ENCODE measurements around the gene DIAPH2.
A peak's percentile ranks its signal among the peaks of the same experiment; 100 is the strongest.

Gene DIAPH2

DNA sequence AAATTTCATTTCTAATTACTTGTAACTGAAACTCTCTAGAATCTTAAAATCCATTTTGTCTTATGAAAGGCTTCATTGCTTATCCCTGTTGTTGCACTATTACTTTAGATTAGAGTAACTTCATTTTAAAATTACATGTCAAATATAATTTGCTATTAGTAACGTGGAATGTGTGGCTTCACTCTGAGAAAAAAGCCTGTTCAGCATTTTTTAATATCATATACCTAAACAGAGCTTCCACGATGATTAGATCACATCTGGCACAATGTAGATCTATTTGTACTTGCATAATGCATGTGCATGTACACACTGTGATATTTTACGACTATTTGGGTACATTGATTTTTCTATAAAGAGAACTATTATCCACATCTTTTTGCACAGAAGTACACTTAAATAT, 847.2 kb downstream of the DIAPH2 start:
- Mint-ChIP-seq H3K27ac (no peak overlapping the region), H3K36me3 (peaks cover 9% of the 10 kb centered on the region), H3K27me3 (no peaks in the 10 kb centered on the region), H3K9me3 (peaks cover 6% of the 10 kb centered on the region), H3K4me1 (no peaks in the 10 kb centered on the region), H3K4me3 (no peak overlapping the region)

GRCh38 chrX:97538745-97539144, 854.1 kb downstream of the DIAPH2 start:
- Mint-ChIP-seq H3K27me3 (no peaks in the 10 kb centered on the region), H3K27ac (no peak overlapping the region), H3K4me3 (no peak overlapping the region), H3K4me1 (no peaks in the 10 kb centered on the region), H3K9me3 (no peaks in the 10 kb centered on the region), H3K36me3 (no peaks in the 10 kb centered on the region)

DNA sequence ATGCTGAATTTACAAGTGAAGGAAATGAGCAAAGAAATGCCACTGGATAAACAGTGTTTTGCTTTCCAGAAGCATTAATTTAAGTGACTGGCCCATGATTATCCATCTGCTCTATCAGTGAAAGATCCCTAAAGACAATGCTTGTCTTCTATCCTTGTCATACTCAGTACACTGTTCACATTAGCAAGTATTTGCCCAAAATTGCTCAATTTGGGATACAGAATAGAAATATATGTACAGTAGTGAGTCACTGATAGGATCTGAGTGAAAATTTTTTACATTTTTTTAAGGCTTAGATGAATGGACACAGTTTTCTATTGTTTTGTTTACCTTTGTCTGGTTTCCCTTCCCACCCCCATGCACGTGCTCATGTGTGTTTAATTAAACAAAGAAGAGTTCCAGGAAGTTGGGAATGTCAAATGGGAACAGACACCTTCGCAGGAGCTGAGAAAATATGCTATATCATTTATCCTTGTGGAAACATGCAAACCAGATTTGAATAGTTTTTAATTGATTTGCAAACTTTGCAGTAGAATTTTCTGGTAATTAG, 855.4 kb downstream of the DIAPH2 start:
- no peaks in the 10 kb centered on the region for H3K9me3 Mint-ChIP-seq
- H3K27me3 Mint-ChIP-seq, result no peaks in the 10 kb centered on the region
- H3K27ac Mint-ChIP-seq, result no peak overlapping the region
- H3K36me3 Mint-ChIP-seq, result no peaks in the 10 kb centered on the region
- no peak overlapping the region for H3K4me3 Mint-ChIP-seq
- H3K4me1 Mint-ChIP-seq, result no peaks in the 10 kb centered on the region

- Mint-ChIP-seq H3K4me1 (no peaks in the 10 kb centered on the region), H3K27me3 (no peaks in the 10 kb centered on the region)
Measured at GRCh38 chrX:97547877-97548578, 863.4 kb downstream of the DIAPH2 start.

DNA sequence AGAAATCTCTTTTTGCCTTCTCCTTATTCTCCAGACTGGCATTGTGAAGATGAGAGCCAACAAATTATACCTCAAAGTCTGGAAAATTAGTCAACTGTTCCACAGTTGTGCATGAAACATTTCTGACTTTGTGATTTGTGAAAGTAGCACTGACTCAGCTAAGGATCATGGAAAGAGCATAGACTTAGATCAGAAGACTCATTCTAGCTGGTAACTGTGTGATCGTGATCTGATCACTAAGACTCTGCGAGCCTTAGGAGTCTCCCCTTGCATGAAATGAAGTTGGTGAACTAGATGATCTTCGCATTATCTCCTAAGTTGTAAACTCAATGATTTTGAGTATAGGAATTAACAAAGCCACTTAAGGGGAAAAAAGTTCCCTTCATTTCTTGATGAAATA, 867.2 kb downstream of the DIAPH2 start:
- Mint-ChIP-seq H3K9me3 (no peaks in the 10 kb centered on the region), H3K36me3 (peaks cover 4% of the 10 kb centered on the region), H3K4me1 (no peaks in the 10 kb centered on the region), H3K27ac (no peak overlapping the region), H3K27me3 (no peaks in the 10 kb centered on the region), H3K4me3 (no peak overlapping the region)

More at GRCh38 chrX:97547877-97548578, 863.4 kb downstream of the DIAPH2 start:
- H3K4me3 Mint-ChIP-seq, result no peak overlapping the region
- H3K27ac Mint-ChIP-seq, result no peak overlapping the region
- H3K9me3 Mint-ChIP-seq, result no peaks in the 10 kb centered on the region
- peaks cover 2% of the 10 kb centered on the region for H3K36me3 Mint-ChIP-seq

DNA sequence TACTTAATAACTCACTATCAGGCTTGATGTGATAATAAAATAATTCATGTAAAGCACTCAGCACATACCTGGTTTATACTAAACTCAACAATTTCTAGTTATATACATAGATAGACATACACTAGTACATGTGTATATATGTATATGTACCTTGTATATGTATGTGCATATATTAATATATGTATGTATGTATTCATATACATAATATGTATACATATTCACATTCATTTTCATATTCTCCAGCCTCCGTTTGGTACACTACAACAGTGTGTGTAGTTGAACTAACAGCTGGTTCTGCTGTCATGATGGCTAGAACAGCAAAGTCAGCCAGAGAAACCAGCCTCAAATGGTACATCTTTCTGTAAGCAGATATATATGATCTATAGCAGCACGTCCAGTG, 869.2 kb downstream of the DIAPH2 start:
- H3K36me3 Mint-ChIP-seq, result peaks cover 2% of the 10 kb centered on the region
- H3K27me3 Mint-ChIP-seq, result no peaks in the 10 kb centered on the region
- no peaks in the 10 kb centered on the region for H3K4me1 Mint-ChIP-seq
- H3K27ac Mint-ChIP-seq, result no peak overlapping the region
- H3K4me3 Mint-ChIP-seq, result no peak overlapping the region
- no peaks in the 10 kb centered on the region for H3K9me3 Mint-ChIP-seq

DNA sequence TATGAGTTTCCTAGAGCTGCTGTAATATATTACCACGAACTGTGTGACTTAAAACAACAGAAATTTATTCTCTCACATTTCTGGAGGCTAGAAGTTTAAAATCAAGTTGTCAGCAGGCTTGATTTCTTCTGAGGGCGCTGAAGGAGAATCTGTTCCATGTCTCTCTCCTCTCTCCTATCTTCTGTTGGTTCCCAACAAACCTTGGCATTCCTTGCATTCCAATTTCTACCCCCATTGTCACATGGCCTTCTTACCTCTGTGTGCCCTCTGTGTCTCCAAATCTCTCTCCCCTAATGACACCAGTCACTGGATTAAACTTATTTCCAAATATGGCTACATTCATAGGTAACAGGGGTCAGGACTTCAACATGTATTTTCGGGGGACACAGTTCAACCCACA, 871.7 kb downstream of the DIAPH2 start:
- Mint-ChIP-seq H3K4me1 (peaks cover under 1% of the 10 kb centered on the region), H3K36me3 (peaks cover 2% of the 10 kb centered on the region), H3K4me3 (no peak overlapping the region), H3K27me3 (no peaks in the 10 kb centered on the region), H3K27ac (no peak overlapping the region), H3K9me3 (no peaks in the 10 kb centered on the region)

GRCh38 chrX:97563531-97564133, 879.0 kb downstream of the DIAPH2 start:
- no peaks in the 10 kb centered on the region for H3K9me3 Mint-ChIP-seq
- H3K4me1 Mint-ChIP-seq, result peaks cover 13% of the 10 kb centered on the region
- peak overlapping the region; percentile 46 for H3K27ac Mint-ChIP-seq
- no peaks in the 10 kb centered on the region for H3K27me3 Mint-ChIP-seq
- H3K36me3 Mint-ChIP-seq, result no peaks in the 10 kb centered on the region
- peak overlapping the region; percentile 68 for H3K4me3 Mint-ChIP-seq

- H3K27me3 Mint-ChIP-seq, result no peaks in the 10 kb centered on the region
- H3K4me1 Mint-ChIP-seq, result peaks cover 13% of the 10 kb centered on the region
- no peaks in the 10 kb centered on the region for H3K36me3 Mint-ChIP-seq
- no peak overlapping the region for H3K27ac Mint-ChIP-seq
- H3K9me3 Mint-ChIP-seq, result no peaks in the 10 kb centered on the region
- H3K4me3 Mint-ChIP-seq, result no peak overlapping the region
Measured at GRCh38 chrX:97564496-97564895, 879.9 kb downstream of the DIAPH2 start.

GRCh38 chrX:97587171-97587570, 902.5 kb downstream of the DIAPH2 start:
- H3K27ac Mint-ChIP-seq, result no peak overlapping the region
- H3K27me3 Mint-ChIP-seq, result no peaks in the 10 kb centered on the region
- H3K4me1 Mint-ChIP-seq, result no peaks in the 10 kb centered on the region
- no peaks in the 10 kb centered on the region for H3K36me3 Mint-ChIP-seq
- H3K4me3 Mint-ChIP-seq, result no peak overlapping the region
- H3K9me3 Mint-ChIP-seq, result no peaks in the 10 kb centered on the region

GRCh38 chrX:97594646-97595224, 910.1 kb downstream of the DIAPH2 start:
- H3K4me3 Mint-ChIP-seq, result no peak overlapping the region
- H3K4me1 Mint-ChIP-seq, result peaks cover 7% of the 10 kb centered on the region
- no peaks in the 10 kb centered on the region for H3K27me3 Mint-ChIP-seq
- no peaks in the 10 kb centered on the region for H3K9me3 Mint-ChIP-seq
- no peak overlapping the region for H3K27ac Mint-ChIP-seq
- no peaks in the 10 kb centered on the region for H3K36me3 Mint-ChIP-seq

GRCh38 chrX:97597954-97598353, 913.3 kb downstream of the DIAPH2 start:
- Mint-ChIP-seq H3K27ac (peak overlapping the region; percentile 8), H3K9me3 (no peaks in the 10 kb centered on the region), H3K36me3 (no peaks in the 10 kb centered on the region), H3K4me3 (no peak overlapping the region), H3K27me3 (no peaks in the 10 kb centered on the region), H3K4me1 (peaks cover 7% of the 10 kb centered on the region)

GRCh38 chrX:97602465-97603258, 918.0 kb downstream of the DIAPH2 start:
- H3K4me1 Mint-ChIP-seq, result peaks cover 6% of the 10 kb centered on the region
- H3K9me3 Mint-ChIP-seq, result no peaks in the 10 kb centered on the region
- H3K27me3 Mint-ChIP-seq, result no peaks in the 10 kb centered on the region
- H3K4me3 Mint-ChIP-seq, result no peak overlapping the region
- no peaks in the 10 kb centered on the region for H3K36me3 Mint-ChIP-seq
- H3K27ac Mint-ChIP-seq, result no peak overlapping the region

- Mint-ChIP-seq H3K36me3 (no peaks in the 10 kb centered on the region), H3K27ac (no peak overlapping the region), H3K4me3 (no peak overlapping the region), H3K9me3 (no peaks in the 10 kb centered on the region), H3K27me3 (no peaks in the 10 kb centered on the region), H3K4me1 (no peaks in the 10 kb centered on the region)
Measured at GRCh38 chrX:97605271-97605670, 920.6 kb downstream of the DIAPH2 start.

DNA sequence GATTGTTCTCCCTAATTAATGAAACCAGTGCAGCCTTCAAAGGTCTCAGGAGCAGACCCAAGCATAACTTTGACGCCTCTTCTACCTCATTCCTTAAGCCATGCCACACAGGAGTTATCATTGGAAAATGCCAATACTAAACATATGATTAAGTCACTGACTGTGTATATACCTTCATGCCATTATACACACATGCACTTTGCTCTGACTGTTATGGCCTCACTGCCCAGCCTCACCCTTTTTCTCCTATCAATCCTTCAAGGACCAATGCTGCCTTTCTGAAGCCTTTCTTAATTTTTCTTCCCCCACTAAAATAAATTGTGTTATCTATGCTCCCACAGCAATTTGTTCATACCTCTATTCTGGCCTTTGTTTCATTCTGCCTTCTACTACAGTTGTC, 924.7 kb downstream of the DIAPH2 start:
- Mint-ChIP-seq H3K27ac (no peak overlapping the region), H3K4me3 (no peak overlapping the region), H3K27me3 (no peaks in the 10 kb centered on the region)

More for the DNA sequence above, 924.7 kb downstream of the DIAPH2 start:
- Mint-ChIP-seq H3K9me3 (no peaks in the 10 kb centered on the region), H3K4me1 (no peaks in the 10 kb centered on the region), H3K36me3 (no peaks in the 10 kb centered on the region)

All from activated naive CD4-positive, alpha-beta T cell treated with anti-CD3 and anti-CD28 coated beads, Interleukin-2, amount 50 U/mL, for 24 hours (primary cell).